ENCODE data around the gene TMBIM6. TPM values are rescaled to one million over a fixed set of nuclear protein-coding genes. Genes with fewer than 3 reads are reported as not detected.

Gene TMBIM6
- total and polyA plus RNA-seq, 9 of the 15 experiments (the other 6 are each of a cell fraction or from before 2014, with no cell fraction given) = 147 to 1,288 (median 352) TPM

- Histone ChIP-seq H2AFZ (ENCODE audit: low read depth, low read length) (no peak overlapping the region), H3K9me1 (ENCODE audit: control insufficient read depth, insufficient read depth, low read length) (no peaks in the 10 kb centered on the region), H3K4me2 (ENCODE audit: insufficient read depth, low read length) (no peak overlapping the region), H3K9me3 (replicated peaks; ENCODE audit: control insufficient read depth, insufficient read depth, low read depth, low read length) (no peaks in the 10 kb centered on the region), H3K27ac (ENCODE audit: extremely low read depth, low read depth, low read length) (no peak overlapping the region), H3K27me3 (ENCODE audit: control insufficient read depth in 2 of 2, insufficient read depth in 2 of 2, low read length in 2 of 2) (no peaks in the 10 kb centered on the region), H4K20me1 (replicated peaks; ENCODE audit: control insufficient read depth, insufficient read depth, low read length) (no peaks in the 10 kb centered on the region), H3K4me3 (no peak overlapping the region), H3K4me1 (replicated peaks in 1 of 2; ENCODE audit: control insufficient read depth in 2 of 2, insufficient read depth in 2 of 2, low read length in 2 of 2) (peaks cover 0 to 26% of the 10 kb centered on the region in 2 experiments; a peak in 2 of 5 replicates), H3K36me3 (ENCODE audit: control insufficient read depth, insufficient read depth, low read length) (peaks cover 31% of the 10 kb centered on the region; the same call in 1 of the 3 replicates), H3K9ac (ENCODE audit: insufficient read depth in 1 of 2, low read depth in 2 of 2, low read length in 2 of 2) (no peak overlapping the region), H3K79me2 (ENCODE audit: control insufficient read depth, insufficient read depth, low read length) (no peaks in the 10 kb centered on the region)
- POLR2A ChIA-PET = interaction anchor here (0.7 to 1.5 kb wide), 3 partner anchors 12 to 58 kb away, joined by 3 to 4 read pairs (median 4); partner anchors contain the start of gene TMBIM6
- CTCF ChIA-PET (ENCODE audit: low intra/inter-chr PET ratio) = no interaction called here
- no TSS peak for BruUV-seq (replicated peaks)
- in situ Hi-C loops (cut with MboI) (no loop called here), intact Hi-C loops (cut with micrococcal nuclease) (no loop called here)
- ATAC-seq (no peak), DNase-seq (ENCODE audit: extremely low read depth in 1 of 4, low spot score in 3 of 4) (no peak), FAIRE-seq (no peak)
- 55% methylated on average over 2 of the region's 2 CpGs for WGBS (ENCODE audit: insufficient coverage, low coverage, missing lambda C conversion rate)
- no peak for TF ChIP-seq ZMIZ1 (IDR thresholded peaks at IDR 0.05; ENCODE audit: low read depth in 2 of 2, low read length in 2 of 2)
- 0 out of 2 replicates have a peak, but pooled peaks have one; percentile 33 for TF ChIP-seq ZBTB7A (IDR thresholded peaks at IDR 0.05; ENCODE audit: borderline replicate concordance, control insufficient read depth, low read depth, low read length)
Observed at GRCh38 chr12:49798934-49799333, 57.6 kb downstream of the TMBIM6 start.

Data from K562 (cell line).